Measurements from ENCODE around the gene ZCCHC13. TPM values are rescaled to one million over a fixed set of nuclear protein-coding genes. Genes with fewer than 3 reads are reported as not detected.
"Not testable (repeated sequence)": the region's sequence is repeated elsewhere in the genome, so short reads cannot be mapped to it uniquely, and the experiment has no call there.

Gene ZCCHC13
- total and polyA plus RNA-seq, 4 donors: not detected

DNA sequence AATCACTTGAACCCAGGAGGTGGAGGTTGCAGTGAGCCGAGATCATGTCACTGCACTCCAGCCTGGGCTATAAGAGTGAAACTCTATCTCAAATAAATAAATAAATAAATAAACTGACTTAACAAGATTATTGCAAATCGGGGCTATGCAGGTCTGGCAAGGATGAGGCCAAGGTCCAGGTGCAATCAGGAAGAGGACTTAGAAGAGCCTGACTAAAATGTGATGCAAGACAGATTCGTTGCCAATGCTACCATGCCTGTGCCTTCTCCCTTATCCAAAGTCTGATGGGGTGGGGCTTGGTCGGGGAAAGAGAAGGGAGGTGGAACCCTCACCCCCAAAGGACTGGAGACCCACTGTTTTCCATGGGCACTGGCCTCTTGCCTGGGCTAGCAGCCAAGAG, 14.7 kb downstream of the ZCCHC13 start (continued):
- TF ChIP-seq, protein P1, sequence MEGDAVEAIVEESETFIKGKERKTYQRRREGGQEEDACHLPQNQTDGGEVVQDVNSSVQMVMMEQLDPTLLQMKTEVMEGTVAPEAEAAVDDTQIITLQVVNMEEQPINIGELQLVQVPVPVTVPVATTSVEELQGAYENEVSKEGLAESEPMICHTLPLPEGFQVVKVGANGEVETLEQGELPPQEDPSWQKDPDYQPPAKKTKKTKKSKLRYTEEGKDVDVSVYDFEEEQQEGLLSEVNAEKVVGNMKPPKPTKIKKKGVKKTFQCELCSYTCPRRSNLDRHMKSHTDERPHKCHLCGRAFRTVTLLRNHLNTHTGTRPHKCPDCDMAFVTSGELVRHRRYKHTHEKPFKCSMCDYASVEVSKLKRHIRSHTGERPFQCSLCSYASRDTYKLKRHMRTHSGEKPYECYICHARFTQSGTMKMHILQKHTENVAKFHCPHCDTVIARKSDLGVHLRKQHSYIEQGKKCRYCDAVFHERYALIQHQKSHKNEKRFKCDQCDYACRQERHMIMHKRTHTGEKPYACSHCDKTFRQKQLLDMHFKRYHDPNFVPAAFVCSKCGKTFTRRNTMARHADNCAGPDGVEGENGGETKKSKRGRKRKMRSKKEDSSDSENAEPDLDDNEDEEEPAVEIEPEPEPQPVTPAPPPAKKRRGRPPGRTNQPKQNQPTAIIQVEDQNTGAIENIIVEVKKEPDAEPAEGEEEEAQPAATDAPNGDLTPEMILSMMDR (IDR thresholded peaks at IDR 0.05; ENCODE audit: low read depth, low read length, missing input control): no peak

DNA sequence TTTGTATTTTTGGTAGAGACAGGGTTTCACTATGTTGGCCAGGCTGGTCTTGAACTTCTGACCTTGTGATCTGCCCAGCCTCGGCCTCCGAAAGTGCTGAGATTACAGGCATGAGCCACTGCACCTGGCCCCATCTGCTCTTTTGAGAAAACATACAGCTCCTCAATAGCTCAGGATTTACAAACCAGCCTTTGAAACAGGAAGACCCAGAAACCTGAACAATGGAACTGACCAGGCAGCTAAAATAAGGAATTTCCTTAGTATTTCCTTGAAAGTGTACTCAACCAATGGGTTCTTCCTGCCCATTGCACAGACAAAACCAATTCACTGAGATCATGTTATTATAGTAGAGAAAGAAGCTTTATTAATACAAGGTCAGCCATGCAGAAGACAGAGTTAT, 15.3 kb downstream of the ZCCHC13 start:
- 89% methylated on average over 2 of the region's 2 CpGs for WGBS
- not testable (repeated sequence) for H3K36me3 ChIP-seq (ENCODE audit: control insufficient read depth in 4 of 4, insufficient read depth in 3 of 4, low read depth in 1 of 4, low read length in 3 of 4); H3K27me3 ChIP-seq (ENCODE audit: control insufficient read depth in 4 of 4, insufficient read depth in 4 of 4, low read length in 3 of 4); H3K9ac ChIP-seq (ENCODE audit: low read depth in 1 of 2, low read length in 2 of 2); DNase-seq (ENCODE audit: low spot score); H3K4me1 ChIP-seq (ENCODE audit: control insufficient read depth in 4 of 4, insufficient read depth in 4 of 4, low read length in 3 of 4); H3K9me3 ChIP-seq (ENCODE audit: control insufficient read depth in 4 of 4, low read length in 3 of 4); H3K4me3 ChIP-seq (ENCODE audit: low read depth in 1 of 3, low read length in 3 of 3); H3K27ac ChIP-seq (ENCODE audit: low read depth in 1 of 2, low read length in 2 of 2)

DNA sequence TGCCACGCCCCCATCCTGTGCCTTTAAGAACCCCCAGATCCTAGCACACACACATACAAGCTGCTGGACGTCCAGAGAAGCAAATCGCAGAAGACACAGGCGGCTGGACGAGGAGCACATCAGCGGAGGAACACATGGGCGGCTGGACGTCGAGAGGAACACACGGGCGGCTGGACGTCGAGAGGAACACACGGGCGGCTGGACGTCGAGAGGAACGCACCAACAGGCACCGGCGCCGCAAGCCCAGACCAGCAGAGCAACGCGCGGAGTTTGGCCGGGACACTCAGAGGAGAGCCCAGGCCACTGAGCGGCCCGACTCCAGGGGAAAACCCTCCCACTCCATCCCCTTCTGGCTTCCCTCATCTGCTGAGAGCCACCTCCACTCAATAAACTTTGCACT, 17.2 kb downstream of the ZCCHC13 start:
- DNase-seq (ENCODE audit: low spot score): no peak
- H3K4me3 ChIP-seq (ENCODE audit: low read depth in 1 of 3, low read length in 3 of 3): no peak overlapping the region
- H3K9ac ChIP-seq (ENCODE audit: low read depth in 1 of 2, low read length in 2 of 2): no peak overlapping the region
- no peaks in the 10 kb centered on the region for H3K4me1 ChIP-seq (ENCODE audit: control insufficient read depth in 4 of 4, insufficient read depth in 4 of 4, low read length in 3 of 4)
- TF ChIP-seq HNF4A (conservative IDR thresholded peaks at IDR 0.05) (no peak), FOXA1 (IDR thresholded peaks at IDR 0.05) (no peak), HNF4G (IDR thresholded peaks at IDR 0.05) (no peak), JUND (IDR thresholded peaks at IDR 0.05) (no peak), NR2F2 (IDR thresholded peaks at IDR 0.05) (no peak), SP1 (IDR thresholded peaks at IDR 0.05) (no peak)
- TF ChIP-seq, protein P2, sequence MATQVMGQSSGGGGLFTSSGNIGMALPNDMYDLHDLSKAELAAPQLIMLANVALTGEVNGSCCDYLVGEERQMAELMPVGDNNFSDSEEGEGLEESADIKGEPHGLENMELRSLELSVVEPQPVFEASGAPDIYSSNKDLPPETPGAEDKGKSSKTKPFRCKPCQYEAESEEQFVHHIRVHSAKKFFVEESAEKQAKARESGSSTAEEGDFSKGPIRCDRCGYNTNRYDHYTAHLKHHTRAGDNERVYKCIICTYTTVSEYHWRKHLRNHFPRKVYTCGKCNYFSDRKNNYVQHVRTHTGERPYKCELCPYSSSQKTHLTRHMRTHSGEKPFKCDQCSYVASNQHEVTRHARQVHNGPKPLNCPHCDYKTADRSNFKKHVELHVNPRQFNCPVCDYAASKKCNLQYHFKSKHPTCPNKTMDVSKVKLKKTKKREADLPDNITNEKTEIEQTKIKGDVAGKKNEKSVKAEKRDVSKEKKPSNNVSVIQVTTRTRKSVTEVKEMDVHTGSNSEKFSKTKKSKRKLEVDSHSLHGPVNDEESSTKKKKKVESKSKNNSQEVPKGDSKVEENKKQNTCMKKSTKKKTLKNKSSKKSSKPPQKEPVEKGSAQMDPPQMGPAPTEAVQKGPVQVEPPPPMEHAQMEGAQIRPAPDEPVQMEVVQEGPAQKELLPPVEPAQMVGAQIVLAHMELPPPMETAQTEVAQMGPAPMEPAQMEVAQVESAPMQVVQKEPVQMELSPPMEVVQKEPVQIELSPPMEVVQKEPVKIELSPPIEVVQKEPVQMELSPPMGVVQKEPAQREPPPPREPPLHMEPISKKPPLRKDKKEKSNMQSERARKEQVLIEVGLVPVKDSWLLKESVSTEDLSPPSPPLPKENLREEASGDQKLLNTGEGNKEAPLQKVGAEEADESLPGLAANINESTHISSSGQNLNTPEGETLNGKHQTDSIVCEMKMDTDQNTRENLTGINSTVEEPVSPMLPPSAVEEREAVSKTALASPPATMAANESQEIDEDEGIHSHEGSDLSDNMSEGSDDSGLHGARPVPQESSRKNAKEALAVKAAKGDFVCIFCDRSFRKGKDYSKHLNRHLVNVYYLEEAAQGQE (IDR thresholded peaks at IDR 0.05): no peak
- TF ChIP-seq, protein P1 (IDR thresholded peaks at IDR 0.05; ENCODE audit: low read depth, low read length, missing input control): no peak
- TF ChIP-seq, protein P3, sequence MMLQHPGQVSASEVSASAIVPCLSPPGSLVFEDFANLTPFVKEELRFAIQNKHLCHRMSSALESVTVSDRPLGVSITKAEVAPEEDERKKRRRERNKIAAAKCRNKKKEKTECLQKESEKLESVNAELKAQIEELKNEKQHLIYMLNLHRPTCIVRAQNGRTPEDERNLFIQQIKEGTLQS (IDR thresholded peaks at IDR 0.05): no peak
- TF ChIP-seq, protein P4, sequence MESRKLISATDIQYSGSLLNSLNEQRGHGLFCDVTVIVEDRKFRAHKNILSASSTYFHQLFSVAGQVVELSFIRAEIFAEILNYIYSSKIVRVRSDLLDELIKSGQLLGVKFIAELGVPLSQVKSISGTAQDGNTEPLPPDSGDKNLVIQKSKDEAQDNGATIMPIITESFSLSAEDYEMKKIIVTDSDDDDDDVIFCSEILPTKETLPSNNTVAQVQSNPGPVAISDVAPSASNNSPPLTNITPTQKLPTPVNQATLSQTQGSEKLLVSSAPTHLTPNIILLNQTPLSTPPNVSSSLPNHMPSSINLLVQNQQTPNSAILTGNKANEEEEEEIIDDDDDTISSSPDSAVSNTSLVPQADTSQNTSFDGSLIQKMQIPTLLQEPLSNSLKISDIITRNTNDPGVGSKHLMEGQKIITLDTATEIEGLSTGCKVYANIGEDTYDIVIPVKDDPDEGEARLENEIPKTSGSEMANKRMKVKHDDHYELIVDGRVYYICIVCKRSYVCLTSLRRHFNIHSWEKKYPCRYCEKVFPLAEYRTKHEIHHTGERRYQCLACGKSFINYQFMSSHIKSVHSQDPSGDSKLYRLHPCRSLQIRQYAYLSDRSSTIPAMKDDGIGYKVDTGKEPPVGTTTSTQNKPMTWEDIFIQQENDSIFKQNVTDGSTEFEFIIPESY (IDR thresholded peaks at IDR 0.05): no peak
- no peaks in the 10 kb centered on the region for H3K9me3 ChIP-seq (ENCODE audit: control insufficient read depth in 4 of 4, low read length in 3 of 4)
- no peaks in the 10 kb centered on the region for H3K36me3 ChIP-seq (ENCODE audit: control insufficient read depth in 4 of 4, insufficient read depth in 3 of 4, low read depth in 1 of 4, low read length in 3 of 4)
- WGBS: 92% methylated on average over 27 of the region's 27 CpGs
- no peak overlapping the region for H3K27ac ChIP-seq (ENCODE audit: low read depth in 1 of 2, low read length in 2 of 2)
- H3K27me3 ChIP-seq (ENCODE audit: control insufficient read depth in 4 of 4, insufficient read depth in 4 of 4, low read length in 3 of 4): no peaks in the 10 kb centered on the region
